NT2/D1 (cell line): ENCODE data around the gene RHO.

Experiments
- SUZ12 ChIP-seq: IDR thresholded peaks from 2 replicates; pipeline ENCODE4 v1.6.1; 2011; ENCODE audit not compliant: insufficient read length, insufficient read depth; ENCODE audit errors: extremely low read depth
- YY1 ChIP-seq: IDR thresholded peaks from 2 replicates; pipeline ENCODE4 v1.6.1; 2011; ENCODE audit not compliant: insufficient read length, insufficient read depth
- ZNF274 ChIP-seq: IDR thresholded peaks from 2 replicates; pipeline ENCODE4 v1.6.1; 2011; ENCODE audit warnings: mild to moderate bottlenecking, low read depth, low read length

DNA sequence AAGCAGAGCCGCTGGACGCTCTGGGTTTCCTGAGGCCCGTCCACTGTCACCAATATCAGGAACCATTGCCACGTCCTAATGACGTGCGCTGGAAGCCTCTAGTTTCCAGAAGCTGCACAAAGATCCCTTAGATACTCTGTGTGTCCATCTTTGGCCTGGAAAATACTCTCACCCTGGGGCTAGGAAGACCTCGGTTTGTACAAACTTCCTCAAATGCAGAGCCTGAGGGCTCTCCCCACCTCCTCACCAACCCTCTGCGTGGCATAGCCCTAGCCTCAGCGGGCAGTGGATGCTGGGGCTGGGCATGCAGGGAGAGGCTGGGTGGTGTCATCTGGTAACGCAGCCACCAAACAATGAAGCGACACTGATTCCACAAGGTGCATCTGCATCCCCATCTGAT is 3.3 kb downstream of the RHO start:
- no peak for TF ChIP-seq ZNF274
- TF ChIP-seq SUZ12: no peak
- no peak for TF ChIP-seq YY1
